HEK293 (cell line): ENCODE data around the gene SLC12A4.

Experiments
- CTCF ChIA-PET: fragments of 350-600 bp; formaldehyde crosslinking; extraction: SDS; loops from one replicate; lab custom pipeline; 2021; ENCODE audit warnings: antibody characterized with exemption; lab: Yijun Ruan, JAX
- POLR2A ChIA-PET: fragments of 300-600 bp; formaldehyde crosslinking; extraction: SDS; loops from one replicate; lab custom pipeline; 2020; ENCODE audit warnings: antibody characterized with exemption, inconsistent platforms; lab: Yijun Ruan, JAX
- H3K27ac ChIP-seq: fragments of 200-500 bp; sonication (Bioruptor generic); 2 replicates; pipeline ENCODE4 v1.5.1; 2014; ENCODE audit warnings: low read depth, low read length, control low read depth, inconsistent platforms; ENCODE audit errors: extremely low read depth
- H3K36me3 ChIP-seq, 2 experiments: fragments of 200-500 bp in 1 of 2; sonication (Bioruptor generic) in 1 of 2; 1 replicate in 1 of 2; 2 replicates in 1 of 2; pipeline ENCODE4 v1.5.1; 2014 to 2017; ENCODE audit warnings: inconsistent platforms in 2 of 2, low read length in 2 of 2; ENCODE audit not compliant: control insufficient read depth in 2 of 2, insufficient read depth in 1 of 2
- H3K4me1 ChIP-seq: fragments of 200-500 bp; sonication (Bioruptor generic); 2 replicates; pipeline ENCODE4 v1.5.1; 2014; ENCODE audit warnings: mild to moderate bottlenecking, low read length, inconsistent platforms; ENCODE audit not compliant: control insufficient read depth, insufficient read depth
- H3K4me3 ChIP-seq: 2 replicates; pipeline ENCODE4 v1.5.1; 2011; ENCODE audit warnings: low read depth, mild to moderate bottlenecking, control low read depth, low read length, moderate library complexity
- H3K9me3 ChIP-seq: fragments of 200-500 bp; sonication (Bioruptor generic); 2 replicates; pipeline ENCODE4 v1.5.1; 2014; ENCODE audit warnings: low read depth, low read length, inconsistent platforms; ENCODE audit not compliant: control insufficient read depth, insufficient read depth
- PRDM1 ChIP-seq: fragments of 450-650 bp; formaldehyde crosslinking; IDR thresholded peaks from 2 replicates; pipeline ENCODE4; 2016; ENCODE audit warnings: missing biosample characterization, missing genetic modification characterization
- SP7 ChIP-seq: fragments of 450-650 bp; formaldehyde crosslinking; IDR thresholded peaks from 2 replicates; pipeline ENCODE4 v1.5.1; 2016; ENCODE audit warnings: missing biosample characterization, missing genetic modification characterization
- YY1 ChIP-seq: fragments of 450-650 bp; formaldehyde crosslinking; IDR thresholded peaks from 2 replicates; pipeline ENCODE4 v1.5.1; 2018; ENCODE audit warnings: missing biosample characterization, missing genetic modification characterization
- ZNF501 ChIP-seq: fragments of 450-650 bp; formaldehyde crosslinking; IDR thresholded peaks from 2 replicates; pipeline ENCODE4 v1.5.1; 2016; ENCODE audit warnings: missing biosample characterization, missing genetic modification characterization
- ZNF654 ChIP-seq: fragments of 450-650 bp; formaldehyde crosslinking; IDR thresholded peaks from 2 replicates; pipeline ENCODE4 v1.5.1; 2016; ENCODE audit warnings: low read depth, missing biosample characterization, missing genetic modification characterization
- ZNF664 ChIP-seq: fragments of 450-650 bp; formaldehyde crosslinking; IDR thresholded peaks from 2 replicates; pipeline ENCODE4 v1.5.1; 2016; ENCODE audit warnings: missing biosample characterization, missing genetic modification characterization
- ZNF670 ChIP-seq: fragments of 450-650 bp; formaldehyde crosslinking; IDR thresholded peaks from 2 replicates; pipeline ENCODE4 v1.5.1; 2016; ENCODE audit warnings: missing biosample characterization, missing genetic modification characterization, low read depth
- TF ChIP-seq, protein P1 (sequence below): fragments of 450-650 bp; formaldehyde crosslinking; IDR thresholded peaks from 2 replicates; pipeline ENCODE4 v1.5.1; 2016; ENCODE audit warnings: missing biosample characterization, missing genetic modification characterization
- TF ChIP-seq, protein P2 (sequence below): fragments of 450-650 bp; formaldehyde crosslinking; IDR thresholded peaks from 2 replicates; pipeline ENCODE4 v1.5.1; 2016; ENCODE audit warnings: missing biosample characterization, missing genetic modification characterization
- TF ChIP-seq, protein P3 (sequence below): fragments of 450-650 bp; formaldehyde crosslinking; IDR thresholded peaks from 2 replicates; pipeline ENCODE4 v1.5.1; 2016; ENCODE audit warnings: missing biosample characterization, missing genetic modification characterization
- TF ChIP-seq, protein P4 (sequence below): fragments of 450-650 bp; formaldehyde crosslinking; IDR thresholded peaks from 2 replicates; pipeline ENCODE4 v1.5.1; 2017; ENCODE audit warnings: missing biosample characterization, missing genetic modification characterization
- TF ChIP-seq, protein P5 (sequence below): fragments of 450-650 bp; formaldehyde crosslinking; IDR thresholded peaks from 2 replicates; pipeline ENCODE4 v1.5.1; 2016; ENCODE audit warnings: missing biosample characterization, missing genetic modification characterization
- TF ChIP-seq, protein P6 (sequence below): fragments of 450-650 bp; formaldehyde crosslinking; IDR thresholded peaks from 2 replicates; pipeline ENCODE4 v1.5.1; 2017; ENCODE audit warnings: missing biosample characterization, missing genetic modification characterization
- TF ChIP-seq, protein P7 (sequence below): fragments of 450-650 bp; formaldehyde crosslinking; IDR thresholded peaks from 2 replicates; pipeline ENCODE4 v1.5.1; 2016; ENCODE audit warnings: missing biosample characterization, missing genetic modification characterization

Gene SLC12A4

DNA sequence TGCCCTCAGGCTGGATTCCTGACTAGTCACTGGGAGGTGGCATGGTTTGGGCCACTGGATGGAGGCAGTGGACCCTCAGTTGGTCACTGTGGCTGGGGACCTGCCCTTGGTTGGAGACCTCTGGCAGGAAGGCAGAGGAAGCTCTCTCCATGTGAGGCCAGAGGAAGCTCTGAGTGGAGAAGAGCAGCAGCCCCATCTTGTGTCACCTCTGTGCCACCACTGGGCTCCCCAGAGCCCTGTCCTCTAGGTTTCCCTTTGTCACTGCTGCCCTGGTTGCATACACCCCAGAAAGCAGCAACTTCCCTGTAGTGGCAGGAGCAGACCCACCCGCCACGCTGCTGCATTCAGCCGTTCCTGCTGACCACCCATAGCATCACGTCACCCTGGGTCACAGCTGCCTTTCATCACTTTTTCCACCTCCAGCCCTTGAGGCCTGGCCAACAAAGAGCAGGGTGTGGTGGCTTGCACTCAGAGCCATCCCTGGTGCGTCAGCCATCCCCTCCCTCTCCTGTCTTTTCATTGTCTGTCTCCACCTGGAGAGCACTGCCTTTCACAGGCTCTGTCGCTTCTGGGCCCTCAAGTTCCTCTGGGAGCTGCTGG lies 48.7 kb downstream of the SLC12A4 start:
- TF ChIP-seq, protein P1, sequence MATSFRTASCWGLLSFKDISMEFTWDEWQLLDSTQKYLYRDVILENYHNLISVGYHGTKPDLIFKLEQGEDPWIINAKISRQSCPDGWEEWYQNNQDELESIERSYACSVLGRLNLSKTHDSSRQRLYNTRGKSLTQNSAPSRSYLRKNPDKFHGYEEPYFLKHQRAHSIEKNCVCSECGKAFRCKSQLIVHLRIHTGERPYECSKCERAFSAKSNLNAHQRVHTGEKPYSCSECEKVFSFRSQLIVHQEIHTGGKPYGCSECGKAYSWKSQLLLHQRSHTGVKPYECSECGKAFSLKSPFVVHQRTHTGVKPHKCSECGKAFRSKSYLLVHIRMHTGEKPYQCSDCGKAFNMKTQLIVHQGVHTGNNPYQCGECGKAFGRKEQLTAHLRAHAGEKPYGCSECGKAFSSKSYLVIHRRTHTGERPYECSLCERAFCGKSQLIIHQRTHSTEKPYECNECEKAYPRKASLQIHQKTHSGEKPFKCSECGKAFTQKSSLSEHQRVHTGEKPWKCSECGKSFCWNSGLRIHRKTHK: no peak
- TF ChIP-seq, protein P2, sequence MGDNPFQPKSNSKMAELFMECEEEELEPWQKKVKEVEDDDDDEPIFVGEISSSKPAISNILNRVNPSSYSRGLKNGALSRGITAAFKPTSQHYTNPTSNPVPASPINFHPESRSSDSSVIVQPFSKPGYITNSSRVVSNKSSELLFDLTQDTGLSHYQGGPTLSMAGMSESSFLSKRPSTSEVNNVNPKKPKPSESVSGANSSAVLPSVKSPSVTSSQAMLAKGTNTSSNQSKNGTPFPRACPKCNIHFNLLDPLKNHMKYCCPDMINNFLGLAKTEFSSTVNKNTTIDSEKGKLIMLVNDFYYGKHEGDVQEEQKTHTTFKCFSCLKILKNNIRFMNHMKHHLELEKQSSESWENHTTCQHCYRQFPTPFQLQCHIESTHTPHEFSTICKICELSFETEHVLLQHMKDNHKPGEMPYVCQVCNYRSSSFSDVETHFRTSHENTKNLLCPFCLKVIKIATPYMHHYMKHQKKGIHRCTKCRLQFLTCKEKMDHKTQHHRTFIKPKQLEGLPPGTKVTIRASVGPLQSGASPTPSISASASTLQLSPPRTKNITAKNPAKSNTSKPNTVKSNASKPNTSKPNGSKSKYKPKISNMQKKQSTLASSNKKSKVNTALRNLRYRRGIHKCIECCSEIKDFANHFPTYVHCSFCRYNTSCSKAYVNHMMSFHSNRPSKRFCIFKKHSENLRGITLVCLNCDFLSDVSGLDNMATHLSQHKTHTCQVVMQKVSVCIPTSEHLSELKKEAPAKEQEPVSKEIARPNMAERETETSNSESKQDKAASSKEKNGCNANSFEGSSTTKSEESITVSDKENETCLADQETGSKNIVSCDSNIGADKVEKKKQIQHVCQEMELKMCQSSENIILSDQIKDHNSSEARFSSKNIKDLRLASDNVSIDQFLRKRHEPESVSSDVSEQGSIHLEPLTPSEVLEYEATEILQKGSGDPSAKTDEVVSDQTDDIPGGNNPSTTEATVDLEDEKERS (tag by site-specific recombination): no peak
- TF ChIP-seq ZNF654 (tag by site-specific recombination): peak; percentile 21; the same call in 1 of the 2 replicates
- no peak for TF ChIP-seq ZNF664 (tag by site-specific recombination)
- TF ChIP-seq, protein P3, sequence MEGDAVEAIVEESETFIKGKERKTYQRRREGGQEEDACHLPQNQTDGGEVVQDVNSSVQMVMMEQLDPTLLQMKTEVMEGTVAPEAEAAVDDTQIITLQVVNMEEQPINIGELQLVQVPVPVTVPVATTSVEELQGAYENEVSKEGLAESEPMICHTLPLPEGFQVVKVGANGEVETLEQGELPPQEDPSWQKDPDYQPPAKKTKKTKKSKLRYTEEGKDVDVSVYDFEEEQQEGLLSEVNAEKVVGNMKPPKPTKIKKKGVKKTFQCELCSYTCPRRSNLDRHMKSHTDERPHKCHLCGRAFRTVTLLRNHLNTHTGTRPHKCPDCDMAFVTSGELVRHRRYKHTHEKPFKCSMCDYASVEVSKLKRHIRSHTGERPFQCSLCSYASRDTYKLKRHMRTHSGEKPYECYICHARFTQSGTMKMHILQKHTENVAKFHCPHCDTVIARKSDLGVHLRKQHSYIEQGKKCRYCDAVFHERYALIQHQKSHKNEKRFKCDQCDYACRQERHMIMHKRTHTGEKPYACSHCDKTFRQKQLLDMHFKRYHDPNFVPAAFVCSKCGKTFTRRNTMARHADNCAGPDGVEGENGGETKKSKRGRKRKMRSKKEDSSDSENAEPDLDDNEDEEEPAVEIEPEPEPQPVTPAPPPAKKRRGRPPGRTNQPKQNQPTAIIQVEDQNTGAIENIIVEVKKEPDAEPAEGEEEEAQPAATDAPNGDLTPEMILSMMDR (tag by site-specific recombination): peak; percentile 54
- TF ChIP-seq, protein P4, sequence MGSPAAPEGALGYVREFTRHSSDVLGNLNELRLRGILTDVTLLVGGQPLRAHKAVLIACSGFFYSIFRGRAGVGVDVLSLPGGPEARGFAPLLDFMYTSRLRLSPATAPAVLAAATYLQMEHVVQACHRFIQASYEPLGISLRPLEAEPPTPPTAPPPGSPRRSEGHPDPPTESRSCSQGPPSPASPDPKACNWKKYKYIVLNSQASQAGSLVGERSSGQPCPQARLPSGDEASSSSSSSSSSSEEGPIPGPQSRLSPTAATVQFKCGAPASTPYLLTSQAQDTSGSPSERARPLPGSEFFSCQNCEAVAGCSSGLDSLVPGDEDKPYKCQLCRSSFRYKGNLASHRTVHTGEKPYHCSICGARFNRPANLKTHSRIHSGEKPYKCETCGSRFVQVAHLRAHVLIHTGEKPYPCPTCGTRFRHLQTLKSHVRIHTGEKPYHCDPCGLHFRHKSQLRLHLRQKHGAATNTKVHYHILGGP (tag by site-specific recombination): no peak

DNA sequence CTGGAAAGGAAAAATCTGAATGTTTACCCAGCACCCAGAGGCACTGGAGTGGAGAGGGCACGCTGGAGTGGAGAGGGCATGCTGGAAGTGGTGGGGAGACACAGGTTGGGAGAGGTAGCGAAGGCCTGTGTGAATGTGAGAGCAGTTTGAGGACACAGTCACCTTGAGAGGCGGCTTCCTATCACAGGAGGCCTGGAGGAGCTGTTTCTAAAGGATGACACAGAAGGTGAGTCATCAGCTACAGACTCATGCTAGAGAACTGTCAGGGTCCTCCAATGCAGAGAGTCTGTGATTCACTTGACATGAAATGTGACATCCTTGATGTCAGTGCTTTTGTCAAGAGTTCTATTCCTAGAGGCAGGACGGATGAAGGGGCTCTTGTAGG lies 50.6 kb downstream of the SLC12A4 start:
- ChIA-PET POLR2A (interaction anchor here (0.6 to 1.2 kb wide), 5 partner anchors 8 to 72 kb away, joined by 3 to 5 read pairs (median 4); partner anchors contain the start of genes NUTF2 and PSKH1), CTCF (interaction anchor here (0.6 to 1.5 kb wide), 3 partner anchors 25 to 101 kb away, joined by 3 to 6 read pairs (median 4); partner anchors contain the start of genes NRN1L and PSKH1)
- Histone ChIP-seq H3K9me3 (no peaks in the 10 kb centered on the region), H3K4me1 (no peaks in the 10 kb centered on the region), H3K4me3 (no peak overlapping the region), H3K36me3 (peaks cover 0 to 42% of the 10 kb centered on the region in 2 experiments; a peak in 2 of 3 replicates), H3K27ac (no peak overlapping the region)
- TF ChIP-seq, protein P5, sequence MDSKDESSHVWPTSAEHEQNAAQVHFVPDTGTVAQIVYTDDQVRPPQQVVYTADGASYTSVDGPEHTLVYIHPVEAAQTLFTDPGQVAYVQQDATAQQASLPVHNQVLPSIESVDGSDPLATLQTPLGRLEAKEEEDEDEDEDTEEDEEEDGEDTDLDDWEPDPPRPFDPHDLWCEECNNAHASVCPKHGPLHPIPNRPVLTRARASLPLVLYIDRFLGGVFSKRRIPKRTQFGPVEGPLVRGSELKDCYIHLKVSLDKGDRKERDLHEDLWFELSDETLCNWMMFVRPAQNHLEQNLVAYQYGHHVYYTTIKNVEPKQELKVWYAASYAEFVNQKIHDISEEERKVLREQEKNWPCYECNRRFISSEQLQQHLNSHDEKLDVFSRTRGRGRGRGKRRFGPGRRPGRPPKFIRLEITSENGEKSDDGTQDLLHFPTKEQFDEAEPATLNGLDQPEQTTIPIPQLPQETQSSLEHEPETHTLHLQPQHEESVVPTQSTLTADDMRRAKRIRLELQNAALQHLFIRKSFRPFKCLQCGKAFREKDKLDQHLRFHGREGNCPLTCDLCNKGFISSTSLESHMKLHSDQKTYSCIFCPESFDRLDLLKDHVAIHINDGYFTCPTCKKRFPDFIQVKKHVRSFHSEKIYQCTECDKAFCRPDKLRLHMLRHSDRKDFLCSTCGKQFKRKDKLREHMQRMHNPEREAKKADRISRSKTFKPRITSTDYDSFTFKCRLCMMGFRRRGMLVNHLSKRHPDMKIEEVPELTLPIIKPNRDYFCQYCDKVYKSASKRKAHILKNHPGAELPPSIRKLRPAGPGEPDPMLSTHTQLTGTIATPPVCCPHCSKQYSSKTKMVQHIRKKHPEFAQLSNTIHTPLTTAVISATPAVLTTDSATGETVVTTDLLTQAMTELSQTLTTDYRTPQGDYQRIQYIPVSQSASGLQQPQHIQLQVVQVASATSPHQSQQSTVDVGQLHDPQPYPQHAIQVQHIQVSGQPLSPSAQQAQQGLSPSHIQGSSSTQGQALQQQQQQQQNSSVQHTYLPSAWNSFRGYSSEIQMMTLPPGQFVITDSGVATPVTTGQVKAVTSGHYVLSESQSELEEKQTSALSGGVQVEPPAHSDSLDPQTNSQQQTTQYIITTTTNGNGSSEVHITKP (tag by site-specific recombination): 0 out of 2 replicates have a peak, but pooled peaks have one; percentile 36
- TF ChIP-seq PRDM1 (tag by site-specific recombination) (peak; percentile 31; the same call in 1 of the 2 replicates), ZNF670 (tag by site-specific recombination) (no peak), SP7 (tag by site-specific recombination) (0 out of 2 replicates have a peak, but pooled peaks have one; percentile 25), YY1 (no peak), ZNF501 (no peak)
- TF ChIP-seq, protein P6, sequence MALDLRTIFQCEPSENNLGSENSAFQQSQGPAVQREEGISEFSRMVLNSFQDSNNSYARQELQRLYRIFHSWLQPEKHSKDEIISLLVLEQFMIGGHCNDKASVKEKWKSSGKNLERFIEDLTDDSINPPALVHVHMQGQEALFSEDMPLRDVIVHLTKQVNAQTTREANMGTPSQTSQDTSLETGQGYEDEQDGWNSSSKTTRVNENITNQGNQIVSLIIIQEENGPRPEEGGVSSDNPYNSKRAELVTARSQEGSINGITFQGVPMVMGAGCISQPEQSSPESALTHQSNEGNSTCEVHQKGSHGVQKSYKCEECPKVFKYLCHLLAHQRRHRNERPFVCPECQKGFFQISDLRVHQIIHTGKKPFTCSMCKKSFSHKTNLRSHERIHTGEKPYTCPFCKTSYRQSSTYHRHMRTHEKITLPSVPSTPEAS (tag by site-specific recombination): no peak
- TF ChIP-seq, protein P7, sequence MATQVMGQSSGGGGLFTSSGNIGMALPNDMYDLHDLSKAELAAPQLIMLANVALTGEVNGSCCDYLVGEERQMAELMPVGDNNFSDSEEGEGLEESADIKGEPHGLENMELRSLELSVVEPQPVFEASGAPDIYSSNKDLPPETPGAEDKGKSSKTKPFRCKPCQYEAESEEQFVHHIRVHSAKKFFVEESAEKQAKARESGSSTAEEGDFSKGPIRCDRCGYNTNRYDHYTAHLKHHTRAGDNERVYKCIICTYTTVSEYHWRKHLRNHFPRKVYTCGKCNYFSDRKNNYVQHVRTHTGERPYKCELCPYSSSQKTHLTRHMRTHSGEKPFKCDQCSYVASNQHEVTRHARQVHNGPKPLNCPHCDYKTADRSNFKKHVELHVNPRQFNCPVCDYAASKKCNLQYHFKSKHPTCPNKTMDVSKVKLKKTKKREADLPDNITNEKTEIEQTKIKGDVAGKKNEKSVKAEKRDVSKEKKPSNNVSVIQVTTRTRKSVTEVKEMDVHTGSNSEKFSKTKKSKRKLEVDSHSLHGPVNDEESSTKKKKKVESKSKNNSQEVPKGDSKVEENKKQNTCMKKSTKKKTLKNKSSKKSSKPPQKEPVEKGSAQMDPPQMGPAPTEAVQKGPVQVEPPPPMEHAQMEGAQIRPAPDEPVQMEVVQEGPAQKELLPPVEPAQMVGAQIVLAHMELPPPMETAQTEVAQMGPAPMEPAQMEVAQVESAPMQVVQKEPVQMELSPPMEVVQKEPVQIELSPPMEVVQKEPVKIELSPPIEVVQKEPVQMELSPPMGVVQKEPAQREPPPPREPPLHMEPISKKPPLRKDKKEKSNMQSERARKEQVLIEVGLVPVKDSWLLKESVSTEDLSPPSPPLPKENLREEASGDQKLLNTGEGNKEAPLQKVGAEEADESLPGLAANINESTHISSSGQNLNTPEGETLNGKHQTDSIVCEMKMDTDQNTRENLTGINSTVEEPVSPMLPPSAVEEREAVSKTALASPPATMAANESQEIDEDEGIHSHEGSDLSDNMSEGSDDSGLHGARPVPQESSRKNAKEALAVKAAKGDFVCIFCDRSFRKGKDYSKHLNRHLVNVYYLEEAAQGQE: no peak

More for the DNA sequence above, 48.7 kb downstream of the SLC12A4 start:
- Histone ChIP-seq H3K4me3 (no peak overlapping the region), H3K27ac (no peak overlapping the region), H3K4me1 (no peaks in the 10 kb centered on the region), H3K36me3 (peaks cover 0 to 57% of the 10 kb centered on the region in 2 experiments; a peak in 1 of 3 replicates), H3K9me3 (no peaks in the 10 kb centered on the region)
- CTCF ChIA-PET: interaction anchor here (0.6 to 1.4 kb wide), 6 partner anchors 16 to 223 kb away, joined by 3 to 8 read pairs (median 4); no protein-coding TSS in a partner anchor
- POLR2A ChIA-PET: no interaction called here
